ENCODE results near the gene TNN.
"Not testable (repeated sequence)": the region's sequence is repeated elsewhere in the genome, so short reads cannot be mapped to it uniquely, and the experiment has no call there.

Gene TNN

GRCh38 chr1:175072099-175072951 lies 4.7 kb downstream of the TNN start:
- DNase-seq = no peak

DNA sequence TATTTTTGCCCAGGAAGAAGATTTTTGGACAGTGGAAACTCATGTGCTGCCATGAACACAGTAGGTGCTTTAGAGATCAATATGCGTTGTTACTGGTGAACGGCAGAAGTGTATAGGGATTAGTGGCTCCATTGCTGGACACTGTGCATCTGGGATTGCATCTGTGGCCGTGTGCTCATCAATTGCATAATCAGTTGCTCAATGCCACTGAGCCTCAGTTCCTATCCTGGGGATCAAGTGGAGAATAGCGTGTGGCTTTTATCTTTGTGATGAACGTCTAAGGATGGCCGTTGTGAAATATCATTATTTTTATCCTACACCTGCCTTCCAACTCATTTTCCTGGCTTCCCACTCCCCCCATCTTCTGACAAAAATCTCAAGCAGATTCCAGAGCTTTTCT lies 5.4 kb downstream of the TNN start:
- no peak for DNase-seq

GRCh38 chr1:175073633-175074032 lies 6.0 kb downstream of the TNN start:
- no peak for DNase-seq

- no peak for DNase-seq
These were observed 8.2 kb downstream of the TNN start for GRCh38 chr1:175075572-175076568.

DNA sequence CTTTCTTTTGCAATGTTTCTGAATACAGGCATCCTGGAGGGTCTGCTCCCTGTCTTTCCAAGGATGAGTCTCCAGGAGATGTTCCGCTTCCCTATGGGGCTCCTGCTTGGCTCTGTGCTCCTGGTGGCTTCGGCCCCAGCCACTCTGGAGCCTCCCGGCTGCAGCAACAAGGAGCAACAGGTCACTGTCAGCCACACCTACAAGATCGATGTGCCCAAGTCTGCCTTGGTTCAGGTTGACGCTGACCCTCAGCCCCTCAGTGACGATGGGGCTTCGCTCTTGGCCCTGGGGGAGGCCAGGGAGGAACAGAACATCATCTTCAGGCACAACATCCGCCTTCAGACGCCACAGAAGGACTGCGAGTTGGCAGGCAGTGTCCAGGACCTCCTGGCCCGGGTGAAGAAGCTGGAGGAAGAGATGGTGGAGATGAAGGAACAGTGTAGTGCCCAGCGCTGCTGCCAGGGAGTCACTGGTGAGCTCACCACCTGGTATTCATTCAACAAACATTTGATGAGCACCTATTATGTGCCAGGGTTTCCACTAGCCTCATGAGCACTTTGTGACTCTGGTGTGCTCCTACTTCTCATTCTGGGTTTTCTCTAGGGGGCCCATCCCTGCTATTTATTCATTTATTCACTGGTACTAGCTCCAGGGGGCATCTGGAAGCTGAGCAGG lies 9.9 kb downstream of the TNN start:
- DNase-seq = no peak

DNA sequence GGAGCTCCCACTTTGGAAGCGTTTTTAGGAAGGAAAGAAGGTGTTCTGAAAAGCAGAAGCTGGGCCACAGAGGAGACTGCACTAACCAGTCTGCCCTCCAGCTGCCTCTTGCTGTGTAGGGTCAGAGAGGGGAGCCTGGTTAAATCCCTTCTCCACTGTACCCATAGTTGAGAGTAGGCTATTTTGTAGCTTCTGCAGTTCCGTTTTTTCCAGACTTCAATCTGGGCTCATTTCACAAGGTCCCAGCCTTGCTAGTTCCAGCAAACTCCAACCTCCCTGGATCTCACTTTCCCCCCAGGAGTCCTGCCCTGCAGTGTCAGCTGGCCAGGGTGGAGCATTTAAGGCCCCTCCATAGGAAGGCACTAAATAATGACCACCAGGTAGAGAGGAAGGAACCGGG lies 11.0 kb downstream of the TNN start:
- no peak for DNase-seq

- DNase-seq = no peak
These were observed 11.7 kb downstream of the TNN start for GRCh38 chr1:175079338-175079737.

DNA sequence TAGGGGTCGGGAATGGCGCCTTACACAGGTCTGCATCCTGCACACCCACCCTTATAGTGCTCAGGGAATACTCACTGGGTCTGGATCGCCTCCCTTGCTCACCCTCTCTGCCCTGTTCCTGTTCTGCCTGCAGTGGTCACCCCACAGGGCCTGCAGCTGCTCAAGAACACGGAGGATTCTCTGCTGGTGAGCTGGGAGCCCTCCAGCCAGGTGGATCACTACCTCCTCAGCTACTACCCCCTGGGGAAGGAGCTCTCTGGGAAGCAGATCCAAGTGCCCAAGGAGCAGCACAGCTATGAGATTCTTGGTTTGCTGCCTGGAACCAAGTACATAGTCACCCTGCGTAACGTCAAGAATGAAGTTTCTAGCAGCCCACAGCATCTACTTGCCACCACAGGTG lies 12.4 kb downstream of the TNN start:
- DNase-seq = no peak

DNA sequence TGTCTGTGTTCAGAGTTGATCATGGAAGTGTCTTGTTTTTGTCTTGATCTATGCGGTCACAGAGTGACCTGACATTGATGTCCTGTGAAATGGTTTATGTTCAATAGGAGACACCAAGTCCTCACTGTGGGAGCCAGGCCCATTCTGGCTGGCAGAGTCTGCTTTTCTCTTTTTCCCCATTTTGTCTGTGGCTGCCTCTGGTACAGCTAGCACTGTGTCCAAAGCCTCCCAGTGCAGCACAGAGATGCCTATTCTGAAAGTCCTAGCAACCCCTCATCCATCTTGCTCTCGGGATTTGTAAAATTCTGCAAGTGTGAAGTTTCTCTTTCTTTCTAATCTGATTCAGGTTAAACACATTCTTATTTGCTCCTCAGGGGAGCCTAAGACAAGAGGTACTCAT lies 14.3 kb downstream of the TNN start:
- DNase-seq = no peak

DNA sequence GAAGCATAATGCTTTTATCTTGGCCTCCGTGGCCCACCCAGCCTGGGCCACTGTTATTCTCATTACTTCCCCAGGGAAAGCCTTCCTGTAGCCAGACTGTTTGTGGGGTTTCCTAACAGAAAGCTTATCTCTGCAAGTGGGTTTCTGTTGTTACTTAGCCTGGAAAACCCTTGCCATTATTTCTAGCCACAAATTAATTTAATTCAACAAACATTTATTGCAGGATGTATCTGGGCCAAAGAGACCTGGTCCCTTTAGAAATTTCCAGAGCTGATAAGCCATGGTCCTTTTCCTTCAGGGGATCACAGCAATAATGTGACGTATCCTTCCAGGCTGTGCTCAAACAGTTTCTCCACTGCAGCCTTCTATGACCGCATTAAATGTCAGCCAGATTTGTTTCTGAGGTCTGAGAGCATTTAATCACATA lies 20.9 kb downstream of the TNN start:
- DNase-seq = no peak

DNA sequence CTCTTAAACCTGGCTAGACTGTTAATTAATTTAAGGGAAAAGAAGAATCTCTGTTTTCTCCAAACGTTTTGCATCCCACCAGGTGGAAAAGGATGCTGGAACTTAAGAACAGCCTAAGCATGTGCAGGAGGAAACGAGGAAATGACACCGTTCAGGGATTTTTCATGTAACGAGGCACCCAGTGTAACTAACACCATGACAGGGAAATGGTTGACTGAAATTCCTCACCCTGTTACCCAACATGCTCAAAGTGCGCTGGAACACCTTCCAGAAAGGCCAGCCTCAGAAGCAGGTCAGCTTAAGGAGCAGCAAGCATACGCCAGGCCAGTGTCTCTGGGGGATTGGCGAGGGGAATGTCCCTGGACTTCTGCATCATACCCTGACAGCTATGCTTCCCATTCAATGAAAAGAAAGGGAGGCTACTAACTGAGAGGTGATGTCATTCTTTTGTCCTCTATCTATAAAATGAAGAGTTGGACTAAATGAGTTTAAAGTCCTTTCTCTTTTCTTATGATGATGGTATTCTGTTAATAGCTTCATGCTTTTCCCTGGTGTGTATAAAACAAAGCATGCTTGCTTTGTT lies 21.6 kb downstream of the TNN start:
- DNase-seq = no peak

DNA sequence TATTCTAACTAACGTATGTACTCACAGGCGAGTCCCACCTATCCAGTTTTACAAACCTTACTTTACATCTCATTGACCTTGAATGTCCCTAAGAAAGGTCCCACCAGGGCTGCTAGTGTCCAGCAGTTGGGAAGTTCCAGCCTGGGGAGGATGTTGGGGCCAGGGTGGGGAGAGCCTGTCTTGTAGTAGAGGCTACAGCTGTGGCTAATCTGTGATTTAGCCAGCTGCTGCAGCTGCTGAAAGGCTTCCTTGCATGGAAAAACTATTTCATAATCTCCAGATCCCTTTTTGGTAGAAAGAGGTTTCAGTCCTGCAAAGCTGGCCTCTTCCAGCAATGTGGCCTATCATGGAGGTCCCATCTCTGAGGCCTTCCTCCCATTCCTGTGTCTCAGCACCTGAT lies 23.1 kb downstream of the TNN start:
- DNase-seq = no peak

GRCh38 chr1:175094626-175095025 lies 27.0 kb downstream of the TNN start:
- DNase-seq = no peak

DNA sequence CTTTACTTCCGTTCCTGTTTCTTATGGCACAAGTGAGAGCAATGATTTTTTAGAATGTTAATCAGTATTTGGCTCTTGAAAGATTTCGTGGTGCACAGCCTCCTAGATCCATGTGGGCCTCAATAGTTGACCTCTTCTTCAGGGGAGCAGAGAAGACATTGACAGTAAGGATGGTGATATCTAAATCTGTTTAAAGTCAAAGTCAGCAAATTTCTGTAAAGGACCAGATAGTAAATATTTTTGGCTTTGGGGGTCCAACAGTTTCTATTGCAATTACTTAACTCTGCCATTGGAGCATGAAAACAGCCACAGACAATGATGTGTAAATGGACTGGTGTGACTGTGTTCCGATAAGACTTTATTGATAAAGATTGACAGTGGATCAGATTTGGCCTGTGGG lies 27.4 kb downstream of the TNN start:
- DNase-seq = no peak

DNA sequence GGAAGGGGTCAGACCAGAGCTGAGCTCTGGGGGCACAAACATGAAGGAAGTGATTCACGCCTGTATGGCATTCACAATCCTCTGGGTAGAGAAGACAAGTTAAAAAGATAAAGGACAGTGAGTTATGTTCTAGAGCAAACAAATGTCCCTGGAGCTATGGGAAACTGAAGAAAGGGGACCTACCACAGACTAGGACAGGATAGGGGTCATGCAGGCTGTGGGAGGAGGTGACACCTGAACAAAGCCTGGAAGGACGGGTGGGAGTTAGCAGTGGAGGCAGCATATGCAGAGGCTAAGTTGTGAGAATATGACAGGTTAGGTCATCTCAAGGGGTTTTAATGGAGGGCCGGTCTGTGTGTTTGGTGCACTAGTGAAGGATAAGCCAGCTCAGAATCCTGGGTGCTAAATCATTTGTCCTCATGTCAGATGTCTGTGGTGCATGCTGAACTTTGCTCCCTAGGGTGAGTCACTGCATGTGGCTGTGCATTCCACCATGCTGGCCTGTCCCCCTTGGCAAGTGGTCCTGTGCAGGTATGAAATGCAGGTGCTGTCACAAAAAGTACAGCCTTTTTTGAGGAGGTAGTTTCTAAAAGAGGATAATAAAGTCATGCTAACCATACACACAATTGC lies 28.5 kb downstream of the TNN start:
- DNase-seq = no peak

DNA sequence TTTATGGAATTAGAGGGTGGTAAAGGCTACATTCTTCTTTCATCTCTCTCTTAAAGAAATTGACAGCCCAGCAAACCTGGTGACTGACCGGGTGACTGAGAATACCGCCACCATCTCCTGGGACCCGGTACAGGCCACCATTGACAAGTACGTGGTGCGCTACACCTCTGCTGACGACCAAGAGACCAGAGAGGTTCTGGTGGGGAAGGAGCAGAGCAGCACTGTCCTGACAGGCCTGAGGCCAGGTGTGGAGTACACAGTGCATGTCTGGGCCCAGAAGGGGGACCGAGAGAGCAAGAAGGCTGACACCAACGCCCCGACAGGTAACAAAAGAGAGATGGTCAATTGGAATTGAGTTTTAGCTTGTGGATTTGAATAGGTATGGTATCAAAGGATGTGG lies 29.7 kb downstream of the TNN start:
- no peak for DNase-seq

- no peak for DNase-seq
These were observed 32.3 kb downstream of the TNN start for GRCh38 chr1:175099916-175100315.

DNA sequence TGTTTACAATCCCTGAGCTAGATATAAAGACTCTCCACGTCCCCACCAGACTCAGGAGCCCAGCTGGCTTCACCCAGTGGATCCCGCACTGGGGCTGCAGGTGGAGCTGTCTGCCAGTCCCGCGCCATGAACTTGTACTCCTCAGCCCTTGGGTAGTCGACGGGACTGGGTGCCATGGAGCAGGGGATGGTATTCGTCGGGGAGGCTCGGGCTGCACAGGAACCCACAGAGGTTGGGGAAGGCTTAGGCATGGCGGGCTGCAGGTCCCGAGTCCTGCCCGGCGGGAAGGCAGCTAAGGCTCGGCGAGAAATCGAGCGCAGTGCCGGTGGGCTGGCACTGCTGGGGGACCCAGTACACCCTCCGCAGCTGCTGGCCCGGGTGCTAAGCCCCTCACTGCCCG lies 34.5 kb downstream of the TNN start:
- DNase-seq = not testable (repeated sequence)

DNA sequence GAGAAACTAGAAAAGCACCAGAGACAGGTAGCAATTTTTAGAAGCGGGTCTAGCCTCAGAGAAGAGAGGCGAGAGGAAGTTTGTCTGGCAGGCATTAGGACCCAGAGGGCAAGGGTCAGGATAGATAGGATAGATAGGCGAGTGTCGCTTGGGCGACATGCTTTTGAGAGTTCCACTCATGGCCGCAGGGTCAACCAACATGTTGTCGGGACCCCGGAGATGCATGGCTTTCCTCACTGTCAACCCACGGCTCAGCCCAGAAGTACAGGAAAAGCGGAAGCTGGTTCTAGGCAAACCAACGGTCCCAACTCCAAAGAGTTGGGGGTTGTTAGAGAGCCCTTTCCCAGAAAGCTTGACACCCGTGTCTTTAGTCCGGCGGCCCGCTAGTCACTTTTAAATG lies 38.9 kb downstream of the TNN start:
- DNase-seq = not testable (repeated sequence)

GRCh38 chr1:175108331-175108820 lies 40.7 kb downstream of the TNN start:
- not testable (repeated sequence) for DNase-seq

- no peak for DNase-seq
These were observed 47.4 kb downstream of the TNN start for GRCh38 chr1:175114996-175115395.

GRCh38 chr1:175116210-175116798 lies 48.7 kb downstream of the TNN start:
- no peak for DNase-seq
